GM12878 (cell line): Measurements from ENCODE around the gene RRAGD.

Experiments used
- CTCF ChIP-seq, 3 experiments: IDR thresholded peaks in 2 of 3; conservative IDR thresholded peaks in 1 of 3; 2 replicates each; pipeline ENCODE4 v1.5.1; 2011; ENCODE audit warnings: low read depth in 3 of 3, low read length in 3 of 3, mild to moderate bottlenecking in 3 of 3, control low read depth in 2 of 3, moderate library complexity in 2 of 3, inconsistent platforms in 1 of 3, mixed read lengths in 1 of 3; ENCODE audit not compliant: control insufficient read depth in 2 of 3, insufficient read depth in 1 of 3; ENCODE audit errors: extremely low read depth in 1 of 3
- ELK1 ChIP-seq: IDR thresholded peaks from 2 replicates; pipeline ENCODE4 v1.6.1; 2012; ENCODE audit warnings: low read depth, low read length, improper control_type of control experiment
- EP300 ChIP-seq, 2 experiments: fragments of 150-350 bp in 1 of 2; IDR thresholded peaks; 2 replicates each; pipeline ENCODE4 v1.6.1; 2011 to 2012; ENCODE audit warnings: low read depth in 2 of 2, low read length in 2 of 2, borderline replicate concordance in 1 of 2, improper control_type of control experiment in 1 of 2, inconsistent platforms in 1 of 2; ENCODE audit not compliant: control insufficient read depth in 1 of 2
- EZH2 ChIP-seq: IDR thresholded peaks from 2 replicates; pipeline ENCODE4 v1.6.1; 2012; ENCODE audit warnings: low read depth, mild to moderate bottlenecking, control low read depth, inconsistent platforms, low read length, borderline replicate concordance; ENCODE audit not compliant: control insufficient read depth
- JUND ChIP-seq: IDR thresholded peaks from 2 replicates; pipeline ENCODE4 v1.6.1; 2012; ENCODE audit warnings: low read depth, mild to moderate bottlenecking, low read length, improper control_type of control experiment, moderate library complexity
- POLR2AphosphoS5 ChIP-seq: IDR thresholded peaks from 2 replicates; pipeline ENCODE4 v1.6.1; 2011; ENCODE audit warnings: mild to moderate bottlenecking, low read length, inconsistent platforms
- RCOR1 ChIP-seq: conservative IDR thresholded peaks from 2 replicates; pipeline ENCODE4 v1.6.1; 2012; ENCODE audit warnings: low read depth, low read length, improper control_type of control experiment
- SPI1 ChIP-seq: IDR thresholded peaks from 2 replicates; pipeline ENCODE4 v1.6.1; 2011; ENCODE audit warnings: low read depth, mild to moderate bottlenecking, low read length, moderate library complexity, borderline replicate concordance; ENCODE audit not compliant: insufficient read depth
- SUZ12 ChIP-seq: fragments of 200-600 bp; sonication (generic); IDR thresholded peaks from one replicate; pipeline ENCODE4 v1.6.1; 2018; ENCODE audit warnings: antibody characterized with exemption, mild to moderate bottlenecking; ENCODE audit not compliant: unreplicated experiment
- USF2 ChIP-seq: IDR thresholded peaks from 2 replicates; pipeline ENCODE4 v1.6.1; 2011; ENCODE audit warnings: low read depth, low read length, improper control_type of control experiment, borderline replicate concordance
- ZBTB33 ChIP-seq: fragments of 450-650 bp; IDR thresholded peaks from 2 replicates; pipeline ENCODE4 v1.6.1; 2017; ENCODE audit warnings: mild to moderate bottlenecking
- ZBTB4 ChIP-seq: fragments of 450-650 bp; formaldehyde crosslinking; IDR thresholded peaks from 2 replicates; pipeline ENCODE4 v1.4.0; 2022; ENCODE audit warnings: mild to moderate bottlenecking, moderate library complexity
- ZNF207 ChIP-seq: fragments of 450-650 bp; IDR thresholded peaks from 2 replicates; pipeline ENCODE4 v1.6.1; 2014; ENCODE audit warnings: antibody characterized with exemption, mild to moderate bottlenecking, borderline replicate concordance

GRCh38 chr6:89404512-89404911 lies 7.6 kb downstream of the RRAGD start:
- TF ChIP-seq ZNF207 (no peak), POLR2AphosphoS5 (no peak), CTCF (IDR thresholded peaks at IDR 0.05 in 2 of 3, conservative IDR thresholded peaks at IDR 0.05 in 1 of 3; ENCODE audit: control insufficient read depth in 2 of 3, extremely low read depth in 1 of 3, insufficient read depth in 1 of 3, low read depth in 3 of 3, low read length in 3 of 3) (no peak), EP300 (IDR thresholded peaks at IDR 0.05; ENCODE audit: borderline replicate concordance in 1 of 2, control insufficient read depth in 1 of 2, low read depth in 2 of 2, low read length in 2 of 2) (no peak), EZH2 (no peak), SUZ12 (no peak), RCOR1 (no peak), SPI1 (no peak), ELK1 (no peak), ZBTB4 (CRISPR knock-in tag) (no peak), ZBTB33 (no peak), JUND (no peak), USF2 (no peak)
